ENCODE data around the gene KLRB1. TPM values are rescaled to one million over a fixed set of nuclear protein-coding genes. Genes with fewer than 3 reads are reported as not detected.
"Not testable (repeated sequence)": the region's sequence is repeated elsewhere in the genome, so short reads cannot be mapped to it uniquely, and the experiment has no call there.

Gene KLRB1
- total RNA-seq (2014; rRNA removed; shearing (Covaris generic)), result not detected in 2 replicates
- polyA plus RNA-seq (2014; cell fraction: nucleus; rRNA removed), result not detected in 2 replicates

DNA sequence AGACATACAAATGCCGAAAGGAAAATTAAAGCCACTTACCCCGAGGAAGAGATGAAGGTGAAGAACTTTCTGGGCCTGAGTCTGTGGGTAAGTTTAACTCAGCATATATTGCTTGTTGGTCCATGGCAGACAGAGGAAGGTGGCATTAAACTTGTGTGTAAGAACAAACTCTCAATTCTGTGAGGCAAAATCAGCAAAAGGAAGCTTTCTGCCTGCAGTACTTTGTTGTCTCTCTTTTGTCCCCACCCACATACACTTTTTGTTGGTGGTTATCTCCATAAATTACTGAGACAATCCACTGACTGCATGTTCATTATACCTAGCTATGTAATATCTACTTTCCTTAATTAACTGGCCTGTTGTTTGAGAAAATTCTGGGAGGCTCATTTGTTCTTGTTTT is at the start of gene KLRB1:
KLRB1 (minus strand) TSS at position 201 of the 400 bp plus-strand sequence; CDS start at position 124, 77 bp downstream.
- DNase-seq (ENCODE audit: extremely low read depth, low read depth), result no peak

DNA sequence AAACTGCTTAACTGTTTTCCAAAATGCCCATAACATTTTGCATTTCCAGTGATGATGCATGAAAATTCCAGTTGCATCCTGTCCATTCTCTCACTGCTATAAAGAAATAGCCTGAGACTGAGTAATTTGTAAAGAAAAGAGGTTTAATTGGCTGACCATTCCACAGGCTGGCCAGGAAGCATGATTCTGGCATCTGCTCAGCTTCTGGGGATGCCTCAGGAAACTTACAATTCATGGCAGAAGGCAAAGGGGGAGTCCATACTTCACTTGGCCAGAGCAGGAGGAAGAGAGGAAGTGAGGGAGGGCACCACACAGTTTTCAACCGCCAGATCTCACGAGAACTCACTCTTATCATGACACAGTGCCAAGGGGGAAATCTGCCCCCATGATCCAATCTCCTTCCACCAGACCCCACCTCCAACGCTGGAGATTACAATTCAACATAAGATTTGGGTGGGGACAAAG is 43.6 kb upstream of the KLRB1 start:
- DNase-seq (ENCODE audit: extremely low read depth, low read depth), result no peak

DNA sequence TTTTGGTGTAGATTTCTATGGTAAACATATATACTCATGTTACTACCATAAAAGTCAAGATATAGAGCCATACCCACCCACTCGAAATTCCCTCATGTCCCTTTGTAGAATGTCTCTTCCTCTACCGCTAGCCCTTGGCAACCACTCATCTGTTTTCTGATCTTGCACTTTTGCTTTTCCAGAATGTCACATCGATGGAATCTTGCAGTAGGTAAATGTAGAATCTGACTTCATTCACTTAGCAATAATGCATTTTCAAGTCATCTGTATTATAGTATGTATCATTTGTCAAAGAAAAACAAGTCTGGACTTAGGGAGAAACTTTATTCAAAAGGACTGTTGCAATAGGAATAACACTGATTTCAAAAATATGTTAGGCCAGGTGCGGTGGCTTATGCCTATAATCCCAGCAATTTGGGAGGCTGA is 42.4 kb upstream of the KLRB1 start:
- DNase-seq (ENCODE audit: extremely low read depth, low read depth), result no peak

DNA sequence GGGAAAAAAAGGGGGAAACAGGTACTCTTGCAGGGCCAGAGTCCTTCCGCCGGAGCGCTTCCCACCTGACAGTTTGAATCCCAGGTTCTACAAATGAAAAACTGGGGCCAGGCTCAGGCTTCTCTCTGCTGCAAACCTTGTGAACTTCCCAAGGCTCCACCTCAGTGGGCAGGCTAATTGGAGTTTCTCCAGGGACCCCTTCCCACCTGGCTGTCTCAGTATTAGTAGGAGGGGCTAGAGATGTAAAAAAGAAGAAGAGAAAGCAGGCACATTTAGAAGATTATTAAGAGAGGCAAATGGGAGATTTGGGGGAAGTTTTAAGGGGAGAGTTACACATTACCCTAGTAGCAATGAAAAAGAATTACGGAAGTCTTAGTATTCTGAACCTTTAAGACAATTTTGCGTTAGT is 41.8 kb upstream of the KLRB1 start:
- DNase-seq (ENCODE audit: extremely low read depth, low read depth), result no peak

DNA sequence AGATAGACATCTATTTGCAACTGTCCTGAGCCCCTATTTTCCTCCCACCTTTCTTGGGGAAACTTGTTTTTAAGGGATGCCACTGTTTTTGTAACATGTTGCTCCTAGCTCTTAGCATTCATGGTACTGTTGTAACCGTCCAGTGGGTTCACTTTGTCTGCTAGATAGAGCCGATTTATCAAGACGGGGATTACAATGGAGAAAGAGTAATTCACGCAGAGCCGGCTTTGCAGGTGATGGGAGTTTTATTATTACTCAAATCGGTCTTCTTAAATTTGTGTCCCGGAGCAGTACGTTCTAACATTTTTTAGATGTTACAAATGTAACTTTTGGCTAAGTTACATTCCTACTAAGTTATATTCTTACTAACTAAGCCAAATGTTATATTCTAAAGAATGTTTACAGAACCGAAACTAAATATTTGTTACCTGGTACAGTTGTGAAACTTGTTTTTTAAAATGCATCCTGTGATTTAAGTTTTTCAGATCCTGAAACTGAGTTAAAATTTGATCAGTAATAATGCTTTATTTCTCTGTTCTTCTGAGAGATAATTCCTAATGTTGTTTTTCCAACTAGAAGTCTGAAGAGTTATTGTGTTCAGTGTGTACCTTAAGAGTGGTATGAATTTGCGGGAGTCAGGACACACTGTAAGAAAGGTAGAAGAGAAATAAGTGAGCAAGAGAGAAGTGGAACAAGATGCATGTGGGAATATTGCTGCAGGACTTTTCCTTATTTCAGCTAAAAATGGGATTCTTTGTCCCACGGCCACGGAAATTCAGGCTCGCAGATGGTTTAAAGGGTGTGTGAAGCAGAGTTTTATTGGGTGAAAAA is 41.2 kb upstream of the KLRB1 start:
- no peak for DNase-seq (ENCODE audit: extremely low read depth, low read depth)

DNA sequence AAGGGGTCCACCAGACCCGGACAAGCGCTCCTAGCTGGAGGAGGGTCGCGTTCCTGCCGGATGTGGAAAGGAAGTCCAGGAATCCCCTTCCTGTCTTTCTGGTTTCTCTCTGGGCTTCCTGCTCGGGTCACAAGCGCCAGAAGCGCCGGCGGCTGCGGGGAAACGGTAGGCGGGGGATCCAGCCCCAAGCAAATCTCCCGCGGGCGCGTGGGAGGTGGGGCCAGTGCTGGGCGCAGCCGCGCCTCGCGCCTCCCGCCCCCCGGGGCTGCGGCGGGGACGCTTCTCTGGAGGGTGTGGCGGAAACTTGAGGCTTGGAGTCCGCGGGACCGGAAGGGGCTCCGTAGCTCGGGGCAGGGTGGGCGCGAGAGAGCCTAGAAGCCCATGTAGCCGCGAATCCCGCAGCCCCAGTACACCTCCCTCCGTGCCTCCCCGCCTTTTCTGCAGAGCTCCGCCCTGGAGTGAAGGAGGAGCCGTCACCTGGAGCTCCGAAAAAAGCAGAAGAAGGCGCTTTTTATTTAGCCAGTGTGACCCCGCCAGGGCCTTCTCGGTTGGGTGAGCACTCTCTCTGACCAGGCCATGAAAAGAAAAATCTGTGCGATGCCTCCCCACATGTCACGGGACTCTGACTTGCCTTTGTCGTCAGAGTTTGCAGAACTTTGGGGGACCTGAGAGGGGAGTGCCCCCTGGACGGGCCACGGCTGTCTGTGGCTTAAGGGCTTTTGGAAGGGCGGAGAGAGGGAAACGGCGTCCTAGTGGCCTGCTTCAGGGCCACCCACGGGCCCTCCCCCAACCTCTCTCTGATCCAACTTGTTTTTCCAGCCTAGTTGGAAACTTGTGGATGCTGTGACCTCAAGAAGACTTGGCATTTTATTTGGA is 40.3 kb upstream of the KLRB1 start:
- peak; percentile 30 for DNase-seq (ENCODE audit: extremely low read depth, low read depth)

DNA sequence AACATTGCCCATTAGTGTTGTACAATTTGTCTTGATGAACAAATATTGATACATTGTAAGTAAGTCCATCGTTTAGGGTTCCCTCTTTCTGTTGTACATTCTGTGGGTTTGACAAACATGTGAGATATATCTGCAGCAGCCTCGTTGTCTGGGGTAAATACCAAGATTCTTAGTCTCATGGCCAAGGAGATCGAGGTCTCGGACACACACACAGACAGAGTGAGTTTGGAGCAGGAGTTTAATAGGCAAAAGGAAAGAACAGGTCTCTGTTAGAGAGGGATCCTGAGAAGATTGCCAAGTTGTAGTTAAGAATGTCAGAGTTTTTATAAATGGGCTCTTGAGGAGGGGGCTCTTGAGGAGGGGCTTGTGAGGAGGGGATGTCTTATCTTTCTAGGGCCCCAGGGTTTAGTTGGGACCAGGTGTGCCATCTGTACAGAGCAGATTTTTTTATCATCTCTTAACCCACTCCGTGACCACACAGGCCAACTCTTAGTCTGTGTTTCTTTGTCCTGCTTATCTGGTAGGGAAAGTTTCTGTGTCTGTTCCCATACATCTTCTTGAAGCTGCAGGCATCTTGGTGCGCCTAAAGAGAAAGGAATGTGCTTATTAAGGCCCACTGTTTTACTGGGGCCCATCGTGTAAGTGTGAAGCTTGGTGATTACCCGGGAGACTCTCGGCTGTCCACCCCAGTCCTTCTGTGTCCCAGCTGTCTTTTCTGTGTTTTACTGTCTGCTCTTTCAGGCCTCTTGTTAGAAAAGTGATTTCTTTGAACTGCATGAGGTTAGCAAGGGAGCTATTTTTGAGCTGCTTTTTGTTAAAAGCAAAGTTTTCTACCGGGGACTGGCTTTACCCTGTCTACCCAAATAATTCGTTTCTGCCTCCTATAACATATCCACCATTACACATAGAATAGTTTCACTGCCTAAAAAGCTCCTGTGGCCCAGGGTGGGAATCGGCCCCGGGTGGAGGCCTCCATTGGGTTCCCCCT is 39.4 kb upstream of the KLRB1 start:
- DNase-seq (ENCODE audit: extremely low read depth, low read depth), result no peak

DNA sequence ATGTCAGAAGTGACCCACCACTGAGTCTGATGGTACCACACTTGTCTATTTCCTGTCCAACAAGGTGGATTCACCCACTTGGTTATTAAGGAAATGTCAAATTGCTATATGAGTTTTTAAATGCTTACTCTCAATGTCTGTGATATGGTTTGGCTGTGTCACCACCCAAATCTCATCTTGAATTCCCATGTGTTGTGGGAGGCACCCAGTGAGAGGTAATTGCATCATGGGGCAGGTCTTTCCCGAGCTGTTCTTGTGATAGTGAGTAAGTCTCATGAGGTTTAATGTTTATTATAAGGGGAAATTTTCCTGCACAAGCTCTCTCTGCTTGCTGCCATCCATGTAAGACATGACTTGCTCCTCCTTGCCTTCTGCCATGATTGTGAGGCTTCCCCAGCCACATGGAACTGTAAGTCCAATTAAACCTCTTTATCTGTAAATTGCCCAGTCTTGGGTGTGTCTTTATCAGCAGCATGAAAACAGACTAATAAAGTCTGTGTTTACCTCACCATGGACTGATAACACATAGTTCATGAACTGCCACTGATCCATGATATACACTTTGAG is 37.4 kb upstream of the KLRB1 start:
- not testable (repeated sequence) for DNase-seq (ENCODE audit: extremely low read depth, low read depth)

DNA sequence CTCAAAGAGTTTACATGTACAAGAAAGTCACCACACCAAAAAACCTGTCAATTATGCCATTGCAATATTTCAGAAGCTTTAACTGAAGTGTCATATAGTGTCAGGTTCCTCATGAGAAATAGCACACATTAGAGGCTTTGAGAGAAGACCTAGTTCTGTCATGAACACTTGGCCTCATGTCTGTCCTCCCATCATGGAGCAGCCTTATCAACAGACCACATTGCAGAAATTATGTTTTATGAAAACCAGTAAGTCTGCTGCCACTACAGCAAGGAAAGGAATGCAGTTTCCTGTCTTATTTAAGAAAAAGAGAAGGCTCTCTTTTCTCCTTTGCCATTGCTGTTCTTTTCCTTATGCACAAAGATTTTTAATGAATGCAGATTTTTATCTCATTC is 35.5 kb upstream of the KLRB1 start:
- DNase-seq (ENCODE audit: extremely low read depth, low read depth), result no peak

DNA sequence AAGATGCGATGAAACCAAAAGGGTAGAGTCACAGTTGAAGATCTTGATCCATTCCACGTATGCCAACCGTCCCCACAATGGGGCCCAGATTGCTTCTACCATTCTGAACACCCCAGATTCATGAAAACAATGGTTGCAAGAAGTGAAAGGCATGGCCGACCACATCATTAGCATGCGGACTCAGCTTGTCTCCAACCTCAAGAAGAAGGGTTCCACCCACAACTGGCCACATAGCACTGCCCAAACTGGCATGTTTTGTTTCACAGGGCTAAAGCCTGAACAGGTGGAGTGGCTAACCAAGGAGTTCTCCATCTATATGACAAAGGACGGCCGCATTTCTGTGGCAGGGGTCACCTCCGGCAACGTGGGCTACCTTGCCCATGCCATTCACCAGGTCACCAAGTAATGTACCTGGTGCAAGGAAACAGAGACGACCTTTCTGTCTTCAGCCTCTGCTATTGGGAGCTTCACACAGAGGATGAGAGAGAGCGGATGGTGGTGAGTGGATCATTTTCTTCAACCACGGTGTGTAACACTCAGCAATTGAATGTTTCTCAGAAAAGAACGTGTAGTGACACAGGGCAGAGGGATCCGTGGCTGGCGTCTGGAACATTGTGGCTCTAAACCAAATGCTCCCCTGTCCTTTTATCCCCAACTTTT is 35.0 kb upstream of the KLRB1 start:
- DNase-seq (ENCODE audit: extremely low read depth, low read depth), result no peak

DNA sequence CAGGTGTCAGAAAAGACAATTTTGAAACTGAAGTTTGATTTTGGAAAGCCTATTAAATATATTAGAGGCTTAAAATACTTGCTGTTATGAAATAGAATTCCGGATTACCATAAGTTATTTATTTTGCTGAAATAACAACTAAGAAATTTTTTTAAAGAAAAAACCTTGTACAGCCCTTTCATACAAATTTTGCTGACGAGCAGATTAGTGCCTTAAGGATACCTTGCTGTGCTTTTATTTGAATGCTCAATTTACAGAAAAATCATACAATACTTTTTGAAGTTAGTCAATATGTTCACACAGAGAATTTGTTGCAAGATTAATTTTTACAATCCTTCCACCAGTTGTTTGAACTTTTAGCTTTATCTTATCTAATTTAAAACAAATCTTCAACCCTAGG is 32.3 kb upstream of the KLRB1 start:
- no peak for DNase-seq (ENCODE audit: extremely low read depth, low read depth)

DNA sequence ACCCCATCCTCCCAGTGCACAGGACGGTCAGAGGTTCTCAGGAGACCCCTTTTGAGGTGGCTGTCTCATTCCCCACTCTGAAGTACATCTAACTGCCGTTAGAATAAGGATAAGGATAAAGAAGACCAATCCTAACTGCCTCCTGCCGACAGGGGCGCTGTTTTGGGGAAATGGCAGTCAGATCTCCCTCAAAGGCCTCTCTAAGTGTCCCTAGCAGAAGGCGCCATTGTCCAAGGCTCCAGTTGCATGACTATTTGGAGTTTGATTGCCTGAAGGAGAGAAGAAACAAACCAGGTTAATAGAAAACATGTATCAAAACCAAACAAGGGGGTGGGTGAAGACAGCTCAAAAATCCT is 29.1 kb upstream of the KLRB1 start:
- DNase-seq (ENCODE audit: extremely low read depth, low read depth), result no peak

DNA sequence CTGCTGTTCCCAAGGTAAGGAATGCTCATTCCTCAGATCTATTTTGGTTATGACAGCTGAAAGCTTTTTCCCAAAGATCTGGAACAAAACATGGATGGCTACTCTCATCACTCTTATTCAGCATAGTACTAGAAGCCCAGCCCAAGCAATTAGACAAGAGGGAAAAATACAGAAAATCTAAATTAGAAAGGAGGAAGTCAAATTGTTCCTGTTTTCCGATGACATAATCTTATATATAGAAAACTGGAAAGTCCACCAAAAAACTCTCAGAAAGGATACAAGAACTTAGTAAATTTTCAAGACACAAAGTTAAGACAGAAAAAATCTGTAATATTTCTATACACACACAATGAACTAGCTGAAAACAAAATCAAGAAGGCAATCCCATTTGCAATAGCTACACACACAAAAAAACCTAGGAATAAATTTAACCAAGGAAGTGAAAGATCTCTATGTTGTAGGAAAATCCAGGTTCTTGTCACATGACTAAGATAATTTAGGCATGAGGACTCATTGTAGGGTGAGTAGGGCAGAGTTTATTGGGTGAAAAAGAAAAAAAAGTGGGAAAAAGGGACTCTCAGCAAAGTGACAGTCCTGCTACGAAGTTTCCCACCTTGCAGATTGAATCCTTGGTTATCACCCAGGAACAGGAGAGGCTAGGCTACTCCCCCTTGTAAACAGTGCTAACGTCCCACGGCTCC is 28.6 kb upstream of the KLRB1 start:
- no peak for DNase-seq (ENCODE audit: extremely low read depth, low read depth)

DNA sequence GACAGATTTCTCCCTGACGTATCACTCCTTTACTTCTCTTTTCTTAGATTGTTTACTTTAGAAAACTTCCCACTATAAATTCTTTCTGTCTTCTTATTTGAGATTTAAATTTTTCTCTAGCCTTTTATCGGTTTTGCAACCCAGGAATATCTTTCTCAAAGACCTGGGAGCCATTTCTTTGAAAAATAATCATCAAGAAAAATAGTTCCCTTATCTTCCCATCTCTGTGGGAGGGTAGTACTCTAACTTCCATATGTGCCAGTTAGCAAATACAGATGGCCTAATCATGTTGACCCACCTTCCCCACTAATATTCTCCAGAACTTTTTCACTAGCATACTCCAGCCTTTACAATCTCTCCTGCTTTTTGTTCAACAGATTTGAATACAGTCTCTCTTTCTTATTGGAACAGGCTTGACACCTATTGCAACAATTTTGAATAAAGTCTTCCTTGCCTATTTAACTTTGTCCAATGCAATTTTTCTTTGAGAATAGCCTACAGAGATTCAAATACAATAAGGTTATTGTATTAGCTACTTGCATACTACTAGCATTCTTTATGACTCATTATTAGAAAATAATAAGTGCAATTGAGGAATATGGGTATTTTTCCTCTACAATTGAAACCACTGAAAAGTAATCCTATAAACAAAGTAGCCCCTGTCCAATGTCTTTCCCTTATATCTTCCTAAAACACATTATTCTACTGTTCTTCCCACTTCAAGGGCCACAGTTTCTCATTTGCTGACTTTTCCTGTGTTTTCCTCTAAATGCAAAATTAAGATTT is 27.4 kb upstream of the KLRB1 start:
- DNase-seq (ENCODE audit: extremely low read depth, low read depth), result no peak

DNA sequence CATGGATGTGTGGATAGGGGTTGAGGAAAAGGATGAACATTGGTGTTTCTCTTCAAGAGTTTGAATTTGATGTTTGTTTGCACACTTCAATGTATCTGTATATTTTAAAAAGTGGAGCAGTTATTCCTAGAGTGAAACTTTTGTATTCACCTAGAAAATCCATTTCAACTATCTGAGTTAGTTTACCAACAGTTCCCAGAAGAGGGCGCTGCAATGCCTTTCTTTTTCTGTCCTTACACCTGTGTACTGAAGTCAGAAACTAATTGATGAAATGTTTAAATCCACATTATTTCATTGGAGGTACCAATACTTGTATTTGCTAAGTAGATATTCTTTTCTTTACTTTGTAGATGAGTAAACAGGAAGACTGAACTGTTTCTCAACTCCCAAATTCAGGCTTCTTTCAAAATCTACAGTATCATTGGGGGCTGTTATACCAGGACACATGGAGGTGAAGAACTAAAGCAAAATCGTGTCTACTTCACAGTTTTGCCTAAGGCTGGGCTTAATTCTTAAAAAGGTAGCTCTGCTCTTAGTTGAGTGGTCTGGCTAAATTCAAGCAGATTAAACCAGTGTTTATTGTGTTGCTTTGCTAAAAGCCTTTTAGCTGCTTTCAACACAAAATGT is 26.6 kb upstream of the KLRB1 start:
- peak; percentile 37 for DNase-seq (ENCODE audit: extremely low read depth, low read depth)

DNA sequence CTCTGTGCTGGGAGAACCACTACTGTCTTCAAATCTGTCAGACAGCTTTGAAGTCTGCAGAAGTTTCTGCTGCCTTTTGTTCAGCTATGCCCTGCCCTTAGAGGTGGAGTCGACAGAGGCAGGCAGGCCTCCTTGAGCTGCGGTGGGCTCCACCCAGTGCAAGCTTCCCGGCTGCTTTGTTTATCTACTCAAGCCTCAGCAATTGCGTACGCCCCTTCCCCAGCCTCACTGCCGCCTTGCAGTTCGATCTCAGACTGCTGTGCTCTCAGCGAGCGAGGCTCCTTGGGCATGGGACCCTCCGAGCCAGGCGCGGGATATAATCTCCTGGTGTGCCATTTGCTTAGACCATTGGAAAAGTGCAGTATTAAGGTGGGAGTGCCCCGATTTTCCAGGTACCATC is 25.1 kb upstream of the KLRB1 start:
- DNase-seq (ENCODE audit: extremely low read depth, low read depth), result no peak

DNA sequence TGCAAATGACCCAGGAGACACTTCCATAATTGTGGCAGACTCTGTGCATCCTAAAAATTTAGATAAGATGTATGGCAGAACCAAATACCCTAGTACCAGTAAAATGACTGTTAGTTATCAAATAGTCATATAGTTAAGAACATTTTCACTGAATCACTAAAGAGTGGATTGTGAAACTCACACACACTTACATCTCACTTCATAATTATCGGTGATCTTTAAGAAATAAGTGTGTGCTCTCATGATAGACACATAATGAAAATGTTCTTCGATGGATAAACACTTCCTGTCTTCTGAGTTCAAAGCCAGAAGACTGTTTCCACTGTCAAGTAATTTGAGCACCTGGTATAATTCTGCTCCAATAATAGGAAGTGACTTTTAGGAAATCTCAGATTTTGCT is 19.1 kb upstream of the KLRB1 start:
- DNase-seq (ENCODE audit: extremely low read depth, low read depth), result no peak

DNA sequence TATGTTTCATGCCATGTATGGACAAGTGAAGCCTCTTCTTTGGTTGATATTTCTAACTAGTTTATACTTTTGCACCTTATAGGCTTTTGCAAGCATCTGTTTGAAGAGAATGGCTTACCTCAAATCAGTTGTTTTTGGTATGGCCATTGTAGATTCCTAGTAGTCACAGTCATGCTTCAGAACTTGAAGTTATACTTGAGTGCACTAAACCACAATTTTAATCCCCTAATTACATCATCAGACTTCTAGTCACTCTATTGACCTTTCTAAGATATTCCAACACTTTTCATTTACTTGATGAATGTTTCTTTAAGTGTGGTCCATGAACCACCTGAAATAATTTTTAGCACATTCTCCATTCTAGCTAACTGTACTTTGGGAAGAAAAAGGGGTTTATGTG is 18.6 kb upstream of the KLRB1 start:
- no peak for DNase-seq (ENCODE audit: extremely low read depth, low read depth)

Data from NCI-H460 (cell line).